Endothelial cell (in vitro differentiated cells): ENCODE measurements around the gene MIB2. TPM values are rescaled to one million over a fixed set of nuclear protein-coding genes. Genes with fewer than 3 reads are reported as not detected.
A peak's percentile ranks its signal among the peaks of the same experiment; 100 is the strongest.
"Not testable (repeated sequence)": the region's sequence is repeated elsewhere in the genome, so short reads cannot be mapped to it uniquely, and the experiment has no call there.

Experiments
- DNase-seq: peaks from one replicate; pipeline ENCODE4 v3.0.0; 2021; ENCODE audit warnings: low spot score
- H3K27ac Mint-ChIP-seq: one replicate; pipeline ENCODE4 v1.8.0; 2021; ENCODE audit warnings: mixed read lengths, inconsistent platforms; ENCODE audit not compliant: unreplicated experiment
- H3K27me3 Mint-ChIP-seq: one replicate; pipeline ENCODE4 v1.8.0; 2021; ENCODE audit warnings: mild to moderate bottlenecking, moderate library complexity, mixed read lengths, inconsistent platforms; ENCODE audit not compliant: unreplicated experiment
- H3K36me3 Mint-ChIP-seq: one replicate; pipeline ENCODE4 v1.8.0; 2021; ENCODE audit warnings: mild to moderate bottlenecking, low read depth, mixed read lengths, inconsistent platforms; ENCODE audit not compliant: unreplicated experiment
- H3K4me1 Mint-ChIP-seq: one replicate; pipeline ENCODE4 v1.8.0; 2021; ENCODE audit warnings: mild to moderate bottlenecking, mixed read lengths, inconsistent platforms; ENCODE audit not compliant: unreplicated experiment
- H3K4me3 Mint-ChIP-seq: one replicate; pipeline ENCODE4 v1.8.0; 2021; ENCODE audit warnings: mild to moderate bottlenecking, mixed read lengths, inconsistent platforms; ENCODE audit not compliant: unreplicated experiment
- H3K9me3 Mint-ChIP-seq: one replicate; pipeline ENCODE4 v1.8.0; 2021; ENCODE audit warnings: mixed read lengths, inconsistent platforms; ENCODE audit not compliant: unreplicated experiment
- CTCF ChIP-seq: fragments of 200-600 bp; sonication (generic); IDR thresholded peaks from one replicate; pipeline ENCODE4 v1.5.0; 2021; ENCODE audit warnings: antibody characterized with exemption; ENCODE audit not compliant: unreplicated experiment
- total RNA-seq: library from RNA; stranded (reverse); fragmentation: NEBNext Ultra II Directional; extraction: Animal tissue kit (Norgen Biotek cat#: 25700); gene quantifications from one replicate; pipeline ENCODE4 v1.2.1, GENCODE V29; 2021; ENCODE audit not compliant: unreplicated experiment

MIB2 gene
- total RNA-seq, 1 donor from 2014 or later: 84.4 TPM

- TF ChIP-seq CTCF: no peak
- Mint-ChIP-seq H3K27me3 (peaks cover 6% of the 10 kb centered on the region), H3K4me3 (no peak overlapping the region), H3K4me1 (peaks cover 23% of the 10 kb centered on the region), H3K27ac (peak overlapping the region; percentile 13), H3K9me3 (no peaks in the 10 kb centered on the region), H3K36me3 (peaks cover 20% of the 10 kb centered on the region)
- DNase-seq: no peak
Measured at GRCh38 chr1:1670866-1671265, 55.6 kb downstream of the MIB2 start.

DNA sequence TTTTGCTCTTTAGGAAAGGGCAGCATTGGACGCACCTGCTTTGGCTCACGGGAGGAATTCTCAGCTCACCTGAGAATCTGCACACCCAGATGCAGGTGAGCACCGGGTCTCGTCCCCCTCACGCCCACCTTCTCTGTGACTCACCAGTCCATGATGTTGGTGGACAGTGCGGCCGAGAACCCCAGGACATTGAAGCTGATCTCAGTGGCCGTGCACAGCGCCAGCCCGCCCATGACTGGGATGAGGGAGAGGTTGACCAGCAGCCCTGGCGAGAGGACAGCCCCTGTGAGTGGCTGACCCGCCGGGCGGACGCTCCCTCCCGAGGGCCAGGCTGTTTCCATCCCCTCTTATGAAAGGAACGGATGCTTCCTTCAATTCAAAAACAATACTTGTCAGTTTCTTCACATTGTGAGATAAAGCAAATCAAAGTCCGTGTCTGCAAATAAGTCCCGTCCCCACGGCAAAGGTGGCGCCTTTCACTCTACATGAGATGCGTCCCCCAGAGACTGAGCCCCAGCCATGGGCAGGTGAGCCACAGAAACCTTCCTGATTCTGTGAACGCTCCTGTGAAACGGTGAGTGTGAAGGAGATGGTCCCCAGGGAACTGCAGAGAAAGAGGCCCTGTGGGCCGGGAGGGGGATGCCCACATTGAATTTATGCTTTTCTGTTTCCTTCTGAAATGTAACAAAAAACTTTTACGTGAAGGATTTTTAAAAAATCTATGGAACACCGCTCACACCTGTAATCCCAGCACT, 56.2 kb downstream of the MIB2 start:
- Mint-ChIP-seq H3K4me1 (peaks cover 23% of the 10 kb centered on the region), H3K36me3 (peaks cover 20% of the 10 kb centered on the region), H3K27ac (no peak overlapping the region), H3K4me3 (no peak overlapping the region), H3K27me3 (peaks cover 5% of the 10 kb centered on the region), H3K9me3 (no peaks in the 10 kb centered on the region)
- no peak for DNase-seq
- no peak for TF ChIP-seq CTCF

DNA sequence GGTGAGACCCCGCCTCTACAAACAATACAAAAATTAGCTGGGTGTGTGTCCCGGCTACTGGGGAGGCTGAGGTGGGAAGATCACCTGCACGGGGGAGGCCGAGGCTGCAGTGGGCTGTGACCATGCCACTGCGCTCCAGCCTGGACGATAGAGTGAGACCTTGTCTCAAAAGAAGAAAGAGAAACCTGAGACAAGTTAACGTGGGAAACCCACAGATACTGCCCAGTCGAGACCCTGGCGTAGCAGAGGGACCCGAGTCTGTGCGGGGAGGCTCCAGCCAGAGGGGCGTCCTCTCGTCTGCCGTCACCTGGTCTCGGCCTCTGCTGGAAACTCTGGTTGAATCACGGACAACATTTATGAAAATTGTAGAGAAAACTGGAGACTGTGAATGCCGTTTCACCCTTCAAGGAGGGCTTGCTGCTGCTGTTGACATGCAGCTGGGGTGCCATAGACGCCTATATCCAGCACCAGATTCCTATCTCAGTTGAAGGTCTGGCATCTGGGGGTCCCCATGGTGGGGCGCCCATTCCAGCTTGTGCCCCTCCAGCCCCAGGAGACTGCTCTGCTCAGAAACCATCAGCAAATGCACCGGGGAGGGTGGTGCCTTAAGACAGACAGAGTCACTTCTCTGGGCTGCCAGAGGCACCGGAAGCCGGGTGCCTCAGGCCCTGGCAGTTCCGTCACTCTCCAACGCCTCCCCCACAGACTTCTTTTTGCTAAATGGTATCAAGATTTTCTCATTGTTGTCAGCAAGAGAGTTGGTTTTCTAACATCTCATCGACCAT, 57.1 kb downstream of the MIB2 start:
- no peaks in the 10 kb centered on the region for H3K9me3 Mint-ChIP-seq
- H3K36me3 Mint-ChIP-seq: peaks cover 19% of the 10 kb centered on the region
- no peak overlapping the region for H3K4me3 Mint-ChIP-seq
- H3K27me3 Mint-ChIP-seq: peaks cover 5% of the 10 kb centered on the region
- H3K4me1 Mint-ChIP-seq: peaks cover 25% of the 10 kb centered on the region
- no peak overlapping the region for H3K27ac Mint-ChIP-seq
- TF ChIP-seq CTCF: no peak
- no peak for DNase-seq

- Mint-ChIP-seq H3K4me1 (peaks cover 46% of the 10 kb centered on the region), H3K36me3 (peaks cover 19% of the 10 kb centered on the region), H3K27me3 (peaks cover 14% of the 10 kb centered on the region)
- not testable (repeated sequence) for H3K9me3 Mint-ChIP-seq, H3K4me3 Mint-ChIP-seq, H3K27ac Mint-ChIP-seq, DNase-seq
Measured at GRCh38 chr1:1674806-1675205, 59.5 kb downstream of the MIB2 start.

GRCh38 chr1:1675218-1675617, 59.9 kb downstream of the MIB2 start:
- Mint-ChIP-seq H3K4me1 (peaks cover 42% of the 10 kb centered on the region), H3K36me3 (peaks cover 16% of the 10 kb centered on the region), H3K27me3 (peaks cover 14% of the 10 kb centered on the region)
- H3K9me3 Mint-ChIP-seq, H3K4me3 Mint-ChIP-seq, H3K27ac Mint-ChIP-seq, DNase-seq: not testable (repeated sequence)

DNA sequence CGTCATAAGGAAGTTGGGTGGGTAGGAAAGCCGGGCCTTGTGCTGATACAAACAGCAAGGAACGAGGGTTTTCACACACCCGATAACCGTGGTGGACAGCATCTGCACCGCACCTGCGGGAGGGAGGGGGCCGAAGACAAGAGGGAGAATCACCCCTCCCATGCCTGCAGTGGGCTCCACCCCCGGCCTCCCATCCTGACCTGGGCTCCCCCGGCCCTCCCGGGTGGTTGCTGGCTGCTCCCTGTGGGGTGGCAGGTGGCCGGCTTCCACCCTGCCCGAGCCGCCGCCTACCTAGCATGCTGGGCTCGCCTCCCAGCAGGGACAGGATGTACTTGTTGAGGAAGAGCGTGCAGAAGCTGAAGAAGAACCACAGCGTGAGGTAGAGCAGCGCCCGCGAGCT, 60.8 kb downstream of the MIB2 start:
- Mint-ChIP-seq H3K36me3 (peaks cover 16% of the 10 kb centered on the region), H3K27me3 (peaks cover 14% of the 10 kb centered on the region), H3K4me1 (peaks cover 43% of the 10 kb centered on the region)
- not testable (repeated sequence) for DNase-seq, H3K27ac Mint-ChIP-seq, H3K9me3 Mint-ChIP-seq, H3K4me3 Mint-ChIP-seq
